Immature natural killer cell (primary cell): ENCODE results near the gene BRF1. TPM values are rescaled to one million over a fixed set of nuclear protein-coding genes. Genes with fewer than 3 reads are reported as not detected.

Experiments
- DNase-seq, 3 donors: peaks; one replicate each; pipeline ENCODE4 v3.0.0; 2022; ENCODE audit warnings: mixed read lengths in 1 of 3
- H3K27ac Mint-ChIP-seq, 6 donors: one replicate each; pipeline ENCODE4 v1.8.0; 2020; ENCODE audit warnings: mixed read lengths in 6 of 6, mild to moderate bottlenecking in 5 of 6, inconsistent platforms in 4 of 6, moderate library complexity in 3 of 6
- H3K27me3 Mint-ChIP-seq, 3 donors: one replicate each; pipeline ENCODE4 v1.8.0; 2020 to 2021; ENCODE audit warnings: low read depth in 3 of 3, mild to moderate bottlenecking in 3 of 3, mixed read lengths in 3 of 3, moderate library complexity in 3 of 3, inconsistent platforms in 1 of 3
- H3K36me3 Mint-ChIP-seq, 3 donors: one replicate each; pipeline ENCODE4 v1.8.0; 2020; ENCODE audit warnings: mixed read lengths in 3 of 3, inconsistent platforms in 2 of 3, mild to moderate bottlenecking in 2 of 3
- H3K4me1 Mint-ChIP-seq, 2 donors: one replicate each; pipeline ENCODE4 v1.8.0; 2020; ENCODE audit warnings: inconsistent platforms in 2 of 2, mild to moderate bottlenecking in 2 of 2, mixed read lengths in 2 of 2, moderate library complexity in 1 of 2
- H3K4me3 Mint-ChIP-seq, 5 donors: one replicate each; pipeline ENCODE4 v1.8.0; 2020; ENCODE audit warnings: mild to moderate bottlenecking in 5 of 5, mixed read lengths in 5 of 5, inconsistent platforms in 3 of 5, moderate library complexity in 3 of 5
- H3K9me3 Mint-ChIP-seq, 6 donors: one replicate each; pipeline ENCODE4 v1.8.0; 2020; ENCODE audit warnings: mild to moderate bottlenecking in 6 of 6, mixed read lengths in 6 of 6, inconsistent platforms in 4 of 6, moderate library complexity in 3 of 6
- polyA plus RNA-seq, 3 donors: library from polyadenylated mRNA; unstranded; fragments of 300-500 nt; fragmentation: Illumina TruSeq; gene quantifications; one replicate each; pipeline ENCODE4 v1.2.3, GENCODE V29; 2021

The BRF1 gene
- polyA plus RNA-seq, 3 donors from 2014 or later: 2.9 to 11.0 (median 8.0) TPM

DNA sequence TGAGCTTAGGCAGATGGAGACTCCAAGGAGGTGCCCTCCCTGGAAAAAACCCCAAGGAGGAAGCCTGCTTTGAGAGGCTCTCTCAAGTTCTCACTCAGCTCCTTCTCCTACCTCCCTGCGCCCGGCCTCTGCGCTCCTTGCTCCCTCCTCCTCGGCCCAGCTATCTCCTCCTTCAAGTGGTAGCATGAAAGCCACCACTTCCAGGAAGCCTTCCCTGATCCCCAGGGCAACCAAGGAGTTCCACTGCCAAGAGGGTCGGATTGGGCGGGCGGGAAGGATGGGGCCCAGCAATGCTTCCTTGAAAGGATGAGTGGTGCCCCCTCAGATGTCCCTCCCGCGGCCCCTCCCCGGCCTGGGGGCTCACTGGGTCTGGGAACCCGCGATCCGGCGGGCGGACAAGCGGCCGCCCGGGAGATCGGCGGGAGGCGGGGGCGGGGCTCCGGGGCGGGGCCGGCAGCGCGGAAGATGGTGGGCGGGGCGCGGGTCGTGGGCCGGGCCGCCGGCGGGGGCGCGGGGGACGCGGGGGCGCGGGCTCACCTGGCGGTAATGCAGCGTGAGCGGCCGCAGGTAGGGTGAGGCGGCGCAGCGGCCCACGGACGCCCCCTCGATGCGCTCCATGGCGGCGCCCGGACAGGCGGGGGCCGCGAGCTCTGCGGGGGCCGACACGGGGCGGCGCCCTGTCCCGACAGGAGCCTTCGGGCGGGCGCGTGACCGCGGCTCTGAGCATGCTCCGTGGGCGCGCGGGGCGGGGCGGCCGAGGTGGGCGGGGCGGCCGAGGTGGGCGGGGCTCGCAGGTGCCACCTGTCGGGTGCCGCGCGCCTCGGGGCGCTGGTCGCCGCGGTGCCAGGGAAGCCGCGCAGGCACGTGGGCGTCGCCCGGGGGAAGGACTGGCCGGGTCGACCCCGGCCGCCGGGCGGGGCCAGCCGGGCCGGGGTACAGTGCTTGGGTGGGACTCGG, 119.9 kb downstream of the BRF1 start, which contains the start of gene NUDT14:
Gene NUDT14 (minus strand): TSS at position 721 of the 957 bp plus-strand sequence. CDS start 103 bp downstream, at position 618.
- peak within 1 kb of the TSS in 5 of 6 donors; percentile 34 to 81 (median 67) for H3K27ac Mint-ChIP-seq
- peaks cover 2 to 3% (median 2%) of the 10 kb centered on the region in 3 donors for H3K27me3 Mint-ChIP-seq
- peaks cover 17 to 25% of the 10 kb centered on the region in 2 donors for H3K4me1 Mint-ChIP-seq
- DNase-seq: peak; percentile 74 to 79 (median 77)
- peak within 1 kb of the TSS; percentile 73 to 86 (median 79) for H3K4me3 Mint-ChIP-seq
- no peaks in the 10 kb centered on the region for H3K36me3 Mint-ChIP-seq
- no peaks in the 10 kb centered on the region for H3K9me3 Mint-ChIP-seq

DNA sequence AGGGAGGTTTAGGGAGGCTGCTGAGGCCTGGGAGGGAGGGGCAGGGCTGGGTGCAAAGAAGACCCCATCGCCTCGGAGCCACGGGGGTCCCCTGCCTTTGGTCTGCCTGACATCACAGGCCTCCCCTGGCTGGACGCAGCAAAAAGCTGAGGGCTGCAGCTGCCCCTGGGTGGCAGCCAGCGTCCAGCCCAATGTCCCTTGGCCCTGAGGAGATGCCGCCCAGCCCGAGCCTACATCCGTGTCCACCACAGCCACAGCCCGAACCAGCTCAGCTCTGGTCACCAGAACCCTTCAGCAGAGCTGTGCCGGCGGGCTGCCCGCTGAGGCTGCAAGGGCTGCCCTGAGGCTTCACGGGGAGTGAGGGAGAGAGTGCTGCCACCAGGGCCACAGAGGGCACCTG, 121.6 kb downstream of the BRF1 start:
- Mint-ChIP-seq H3K36me3 (no peaks in the 10 kb centered on the region), H3K4me3 (peak overlapping the region in 1 of 5 donors; percentile 50), H3K27me3 (peaks cover 2 to 8% (median 3%) of the 10 kb centered on the region in 3 donors), H3K27ac (no peak overlapping the region), H3K9me3 (no peaks in the 10 kb centered on the region), H3K4me1 (peaks cover 25 to 39% of the 10 kb centered on the region in 2 donors)
- no peak for DNase-seq

DNA sequence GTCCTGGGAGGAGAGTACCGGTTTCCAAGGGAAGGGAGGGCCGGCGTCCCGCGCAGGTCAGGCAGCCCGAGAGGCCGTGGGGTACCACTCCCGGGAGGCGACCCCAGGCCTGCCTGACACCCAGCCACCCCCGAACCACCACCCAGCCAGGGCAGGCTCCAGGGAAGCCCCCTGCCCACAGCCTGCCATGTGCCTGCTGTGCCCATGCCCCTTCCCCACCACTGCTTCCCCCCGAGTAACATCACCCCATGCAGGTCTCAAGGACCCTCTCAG, 122.0 kb downstream of the BRF1 start:
- no peak for DNase-seq
- peaks cover 27 to 41% of the 10 kb centered on the region in 2 donors for H3K4me1 Mint-ChIP-seq
- peak overlapping the region in 1 of 5 donors; percentile 49 for H3K4me3 Mint-ChIP-seq
- H3K9me3 Mint-ChIP-seq: no peaks in the 10 kb centered on the region
- H3K36me3 Mint-ChIP-seq: no peaks in the 10 kb centered on the region
- no peak overlapping the region for H3K27ac Mint-ChIP-seq
- H3K27me3 Mint-ChIP-seq: peaks cover 2 to 8% (median 3%) of the 10 kb centered on the region in 3 donors

DNA sequence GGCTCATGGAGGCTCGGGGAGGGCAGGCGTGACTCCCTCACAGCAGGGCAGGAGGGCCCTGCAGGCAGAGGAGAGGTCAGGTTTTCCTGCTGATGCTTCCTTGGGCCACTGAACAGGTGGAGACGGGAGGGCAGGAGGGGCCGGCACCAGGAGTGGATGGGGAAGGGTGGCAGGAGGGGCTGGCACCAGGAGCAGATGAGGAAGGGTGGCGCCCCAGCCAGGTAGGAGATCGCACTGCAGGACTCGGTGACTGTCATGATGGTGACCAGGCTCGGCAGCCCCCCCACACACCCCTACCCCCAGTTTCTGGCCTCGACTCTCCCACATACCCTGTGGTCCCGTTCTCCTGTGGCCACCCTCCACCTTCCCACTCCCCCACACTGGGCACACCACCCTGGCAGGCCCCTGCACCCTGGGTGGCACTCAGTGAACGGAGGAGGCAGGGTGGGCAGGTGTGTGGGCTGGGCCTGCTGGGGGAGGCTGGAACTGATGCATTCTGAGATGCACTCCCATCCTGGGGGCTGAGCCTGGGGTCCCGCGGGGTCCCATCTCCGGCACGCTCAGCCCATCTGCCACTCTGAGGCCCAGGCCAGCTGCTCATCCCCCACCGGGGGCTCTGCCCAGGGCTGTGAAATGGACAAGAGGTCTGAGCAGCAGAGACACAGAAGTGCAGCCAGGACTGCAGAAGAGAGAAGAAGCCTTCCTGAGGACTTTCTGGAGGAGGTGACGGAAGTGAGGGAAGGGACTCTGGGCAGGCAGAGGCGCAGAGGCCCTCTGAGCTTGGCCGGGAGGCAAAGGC, 122.5 kb downstream of the BRF1 start:
- H3K36me3 Mint-ChIP-seq: no peaks in the 10 kb centered on the region
- peaks cover 2 to 8% (median 3%) of the 10 kb centered on the region in 3 donors for H3K27me3 Mint-ChIP-seq
- H3K9me3 Mint-ChIP-seq: no peaks in the 10 kb centered on the region
- H3K4me3 Mint-ChIP-seq: peak overlapping the region in 2 of 5 donors; percentile 40 to 49
- H3K4me1 Mint-ChIP-seq: peaks cover 27 to 43% of the 10 kb centered on the region in 2 donors
- H3K27ac Mint-ChIP-seq: no peak overlapping the region
- DNase-seq: no peak

DNA sequence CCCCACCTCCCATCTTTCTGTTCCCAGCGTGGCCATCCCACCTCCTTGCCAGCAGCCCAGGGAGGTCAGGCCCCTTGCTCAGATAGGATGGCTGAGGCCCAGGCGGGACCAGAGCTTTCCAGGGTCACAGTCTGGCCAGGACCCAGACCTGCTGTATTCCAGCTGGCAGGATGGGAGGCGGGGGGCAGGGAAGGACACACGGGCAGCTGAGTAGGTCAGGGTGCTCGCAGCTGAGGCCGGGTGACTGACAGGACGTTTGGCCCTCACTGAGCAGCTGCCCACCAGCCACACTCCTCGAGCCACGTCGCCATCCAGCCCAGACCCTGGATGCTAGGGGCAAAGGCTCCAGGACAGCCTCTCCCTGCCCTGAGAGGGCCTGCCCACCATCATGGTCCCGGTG, 123.7 kb downstream of the BRF1 start:
- no peaks in the 10 kb centered on the region for H3K36me3 Mint-ChIP-seq
- H3K27me3 Mint-ChIP-seq: peaks cover 0 to 6% (median 0%) of the 10 kb centered on the region in 3 donors
- no peaks in the 10 kb centered on the region for H3K9me3 Mint-ChIP-seq
- H3K4me1 Mint-ChIP-seq: peaks cover 27 to 39% of the 10 kb centered on the region in 2 donors
- no peak for DNase-seq
- H3K4me3 Mint-ChIP-seq: no peak overlapping the region
- H3K27ac Mint-ChIP-seq: no peak overlapping the region

DNA sequence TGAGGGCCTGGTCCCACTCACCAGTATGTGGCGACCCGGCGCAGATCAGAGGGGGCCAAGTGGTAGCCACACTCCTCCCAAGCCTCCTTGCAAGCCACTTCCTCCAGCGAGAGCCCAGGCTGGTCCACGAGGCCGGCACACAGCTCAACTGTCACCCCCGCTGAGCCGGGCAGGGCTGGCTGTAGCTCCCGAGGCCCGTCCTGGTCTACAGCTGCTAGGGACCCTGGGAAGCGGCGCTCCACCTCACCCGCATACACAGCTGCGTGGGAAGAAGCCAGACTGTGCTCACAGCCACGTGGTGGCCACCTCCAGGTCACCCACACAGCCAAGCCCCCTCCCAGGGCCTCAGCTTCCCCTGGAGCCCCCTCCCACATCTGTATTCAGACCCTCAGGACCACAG, 124.3 kb downstream of the BRF1 start:
- Mint-ChIP-seq H3K27ac (peak overlapping the region in 2 of 6 donors; percentile 12 to 51), H3K4me3 (peak overlapping the region in 3 of 5 donors; percentile 19 to 62 (median 32)), H3K27me3 (peaks cover 0 to 6% (median 3%) of the 10 kb centered on the region in 3 donors), H3K9me3 (no peaks in the 10 kb centered on the region), H3K36me3 (no peaks in the 10 kb centered on the region), H3K4me1 (peaks cover 27 to 39% of the 10 kb centered on the region in 2 donors)
- no peak for DNase-seq

DNA sequence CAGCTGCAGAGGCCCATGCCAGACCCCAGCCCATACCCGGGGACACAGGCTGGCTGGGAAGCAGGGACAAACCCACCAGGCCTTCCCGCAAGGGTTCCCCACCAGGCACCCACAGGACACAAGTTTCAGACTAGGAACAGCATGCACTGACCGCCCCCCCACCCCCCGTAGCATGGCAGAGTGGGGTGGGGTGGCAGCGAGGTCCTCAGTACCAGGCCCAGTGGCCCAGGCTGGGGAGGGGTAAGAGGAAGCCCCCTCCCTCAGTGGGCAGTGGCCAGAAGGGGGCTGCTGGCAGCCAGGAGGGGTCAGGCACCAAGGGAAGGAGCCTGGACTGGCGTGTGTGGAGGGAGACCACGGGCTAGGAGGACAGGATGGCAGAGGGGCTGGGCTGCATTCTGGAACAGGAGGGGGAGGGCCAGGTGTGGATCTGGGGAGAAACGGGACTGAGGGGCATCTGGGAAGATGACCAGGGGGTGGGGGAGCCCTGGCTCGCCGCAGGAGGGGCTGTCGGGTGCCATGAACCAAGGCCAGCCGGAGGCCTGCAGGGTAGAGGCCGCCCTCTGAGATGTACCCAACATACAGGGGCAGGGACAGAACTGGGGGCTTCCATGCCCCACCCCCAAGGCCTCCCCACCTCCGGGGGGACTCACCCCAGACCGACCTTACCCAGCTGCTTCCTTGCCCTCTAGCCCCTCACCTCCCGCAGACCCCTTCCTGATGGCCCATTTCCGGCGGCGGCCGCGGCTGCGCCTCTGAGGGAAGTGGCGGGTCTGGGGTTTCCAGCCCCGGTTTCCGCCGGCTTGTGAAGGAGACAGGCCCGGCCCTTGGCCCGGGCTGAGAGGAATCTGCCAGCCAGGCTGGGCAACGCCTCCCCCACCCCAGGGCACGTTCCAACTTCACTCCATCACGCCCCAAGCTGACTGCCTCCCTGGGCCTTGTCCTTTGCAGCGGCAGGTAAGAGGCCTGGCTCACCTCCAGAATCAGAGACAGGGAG, 126.6 kb downstream of the BRF1 start:
- H3K27me3 Mint-ChIP-seq: peaks cover 3 to 10% (median 3%) of the 10 kb centered on the region in 3 donors
- H3K9me3 Mint-ChIP-seq: no peaks in the 10 kb centered on the region
- peak; percentile 73 to 78 (median 76) for DNase-seq
- no peaks in the 10 kb centered on the region for H3K36me3 Mint-ChIP-seq
- peak overlapping the region; percentile 70 to 88 (median 81) for H3K27ac Mint-ChIP-seq
- H3K4me1 Mint-ChIP-seq: peaks cover 19 to 37% of the 10 kb centered on the region in 2 donors
- peak overlapping the region; percentile 63 to 74 (median 73) for H3K4me3 Mint-ChIP-seq

DNA sequence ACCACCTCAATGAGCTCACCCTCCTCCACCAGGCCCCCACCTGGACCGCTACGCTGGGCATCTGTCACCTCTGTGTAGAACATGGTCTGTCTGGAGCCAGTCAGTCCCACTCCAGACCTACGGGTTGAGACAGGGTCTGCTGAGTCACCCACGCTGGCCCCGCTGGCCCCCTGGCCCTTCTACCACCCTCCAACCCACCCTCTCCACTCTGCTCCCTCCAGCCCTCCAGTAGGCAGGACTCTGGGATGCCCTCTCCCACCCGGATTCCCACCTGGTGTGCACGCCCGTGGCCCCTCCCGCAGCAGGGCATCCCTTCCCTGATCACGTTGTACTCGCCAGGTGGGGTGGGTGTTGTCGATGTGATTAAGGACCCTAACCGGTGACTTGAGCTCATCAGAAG, 127.7 kb downstream of the BRF1 start:
- Mint-ChIP-seq H3K4me3 (peak overlapping the region in 2 of 5 donors; percentile 7 to 36), H3K27me3 (peaks cover 3 to 13% (median 3%) of the 10 kb centered on the region in 3 donors), H3K27ac (peak overlapping the region in 1 of 6 donors; percentile 16), H3K9me3 (no peaks in the 10 kb centered on the region), H3K4me1 (peaks cover 19 to 37% of the 10 kb centered on the region in 2 donors), H3K36me3 (no peaks in the 10 kb centered on the region)
- no peak for DNase-seq

DNA sequence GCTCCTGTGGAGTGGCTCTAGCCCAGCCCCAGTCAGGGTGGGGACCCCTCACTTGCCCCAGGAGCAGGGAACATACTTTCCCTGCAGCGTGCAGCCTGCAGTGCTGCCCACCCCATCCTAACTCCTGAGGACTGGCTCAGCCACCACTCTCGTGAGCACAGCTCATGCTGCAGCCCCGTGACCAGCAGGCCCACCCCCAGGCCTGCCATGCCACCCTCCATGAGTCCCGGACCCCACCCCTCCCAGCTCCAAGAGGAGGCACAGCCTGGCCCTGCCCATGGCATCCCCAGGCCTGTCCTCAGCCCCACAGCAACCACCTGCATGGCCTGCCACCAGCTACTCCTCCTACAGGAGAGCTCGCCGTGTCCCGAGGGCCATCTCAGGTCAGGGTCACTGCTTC, 128.3 kb downstream of the BRF1 start:
- H3K27me3 Mint-ChIP-seq: peaks cover 3 to 13% (median 3%) of the 10 kb centered on the region in 3 donors
- no peak for DNase-seq
- no peaks in the 10 kb centered on the region for H3K9me3 Mint-ChIP-seq
- no peak overlapping the region for H3K27ac Mint-ChIP-seq
- H3K4me3 Mint-ChIP-seq: no peak overlapping the region
- peaks cover 19 to 37% of the 10 kb centered on the region in 2 donors for H3K4me1 Mint-ChIP-seq
- no peaks in the 10 kb centered on the region for H3K36me3 Mint-ChIP-seq

DNA sequence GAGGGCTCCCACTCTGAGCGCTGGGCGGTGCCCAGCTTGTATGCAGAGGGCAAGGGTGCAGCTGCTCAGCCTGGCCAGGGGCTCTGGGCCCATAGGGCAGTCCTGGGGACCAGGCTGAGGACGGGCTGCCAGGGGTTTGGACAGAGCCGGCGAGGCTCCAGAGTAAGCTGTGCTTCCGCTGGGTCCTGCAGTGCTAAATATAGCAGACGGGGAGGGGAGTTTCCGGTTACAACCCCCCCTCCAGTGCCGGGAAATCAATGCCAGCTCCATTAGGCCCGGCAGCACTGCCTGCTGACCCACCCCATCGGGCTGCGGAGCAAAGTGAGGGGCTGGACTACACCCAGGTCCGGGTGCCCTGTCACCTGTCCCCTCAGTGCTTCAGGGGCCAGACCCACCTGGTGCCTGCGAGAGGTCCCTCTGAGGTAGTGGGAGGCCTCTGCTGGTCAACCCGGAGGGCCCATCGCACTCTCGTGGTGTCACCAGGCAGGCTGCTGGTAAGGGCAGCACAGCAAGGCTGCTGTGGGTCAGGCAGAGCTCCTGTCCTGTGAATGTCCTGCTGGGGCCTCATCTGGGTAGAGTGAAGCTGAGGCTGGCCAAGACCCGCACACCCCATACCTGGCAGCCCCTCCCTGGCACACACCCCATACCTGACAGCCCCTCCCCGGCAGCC, 129.7 kb downstream of the BRF1 start:
- no peak for DNase-seq
- H3K36me3 Mint-ChIP-seq: no peaks in the 10 kb centered on the region
- H3K4me1 Mint-ChIP-seq: peaks cover 11 to 30% of the 10 kb centered on the region in 2 donors
- no peaks in the 10 kb centered on the region for H3K9me3 Mint-ChIP-seq
- no peak overlapping the region for H3K4me3 Mint-ChIP-seq
- H3K27me3 Mint-ChIP-seq: peaks cover 6 to 13% (median 9%) of the 10 kb centered on the region in 3 donors
- H3K27ac Mint-ChIP-seq: no peak overlapping the region

DNA sequence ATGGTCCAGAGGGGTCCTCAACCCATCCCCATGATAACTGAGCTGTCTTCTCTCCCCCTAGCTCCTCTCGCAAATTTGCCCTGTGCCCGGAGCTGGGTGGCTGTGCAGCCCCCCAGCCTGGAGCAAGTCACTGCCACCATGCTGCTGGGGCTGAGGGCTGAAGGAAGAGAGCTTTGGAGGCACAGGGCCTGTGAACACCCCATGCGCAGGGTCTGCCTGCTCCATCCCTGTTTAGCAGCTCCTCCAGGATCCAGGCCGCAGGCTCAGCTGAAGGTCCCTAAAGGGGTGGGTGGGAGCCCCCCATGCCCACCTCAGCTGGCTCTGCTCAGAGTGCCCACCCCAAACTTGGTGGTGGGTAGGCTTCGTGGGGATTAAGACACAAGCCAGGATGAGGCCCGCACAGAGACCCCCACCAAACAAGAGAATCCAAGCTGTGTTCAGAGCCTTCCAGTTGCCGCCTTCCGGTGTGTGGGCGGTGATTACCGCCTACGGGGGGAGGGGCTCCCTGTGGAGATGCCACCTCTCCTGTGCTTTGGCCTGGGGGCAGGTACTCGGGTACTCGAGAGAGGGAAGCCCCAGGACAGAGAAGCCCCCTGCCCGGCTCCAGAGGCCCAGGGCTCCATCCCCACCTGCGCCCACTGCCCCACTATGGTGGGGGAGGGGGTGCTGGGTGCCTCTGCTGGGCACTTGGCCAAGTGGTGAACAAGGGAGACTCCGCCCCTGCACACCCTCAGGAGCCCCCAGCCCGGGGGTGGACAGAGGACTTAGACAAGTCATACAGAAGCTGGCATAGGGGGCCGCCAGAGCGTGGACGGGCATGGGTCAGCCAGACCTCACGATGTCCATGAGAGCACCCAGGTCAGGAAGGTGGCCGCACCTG, 130.8 kb downstream of the BRF1 start:
- Mint-ChIP-seq H3K36me3 (no peaks in the 10 kb centered on the region), H3K27me3 (peaks cover 6 to 13% (median 9%) of the 10 kb centered on the region in 3 donors), H3K9me3 (no peaks in the 10 kb centered on the region), H3K27ac (peak overlapping the region in 2 of 6 donors; percentile 71 to 80), H3K4me1 (peaks cover 9 to 21% of the 10 kb centered on the region in 2 donors), H3K4me3 (peak overlapping the region; percentile 70 to 84 (median 77))
- DNase-seq: no peak
